WTC11 (cell line): Measurements from ENCODE around the gene RABEP2. TPM values are rescaled to one million over a fixed set of nuclear protein-coding genes. Genes with fewer than 3 reads are reported as not detected.
A peak's percentile ranks its signal among the peaks of the same experiment; 100 is the strongest.

ENCODE experiments used
- ATAC-seq: fragments of 200-7000 bp; cut with Tn5 transposase; 2 replicates; pipeline ENCODE4 v1.10.0; 2021; ENCODE audit warnings: mild to moderate bottlenecking, moderate library complexity
- CTCF ChIA-PET: fragments of 300-600 bp; sonication (Branson Sonifier 250); formaldehyde crosslinking; loops from one replicate; lab custom pipeline; 2021; ENCODE audit warnings: antibody characterized with exemption; lab: Charles Lee
- POLR2A ChIA-PET: fragments of 350-600 bp; sonication (Branson Sonifier 250); formaldehyde crosslinking; loops from one replicate; lab custom pipeline; 2021; ENCODE audit warnings: antibody characterized with exemption; lab: Charles Lee
- DNase-seq: peaks from one replicate; pipeline ENCODE4 v3.0.0; 2021; ENCODE audit warnings: low spot score
- H3K27ac Mint-ChIP-seq: 2 replicates; pipeline ENCODE4 v1.8.0; 2021; ENCODE audit warnings: mixed read lengths
- H3K27me3 Mint-ChIP-seq: 2 replicates; pipeline ENCODE4 v1.8.0; 2021; ENCODE audit warnings: low read depth, mild to moderate bottlenecking, moderate library complexity, mixed read lengths
- H3K36me3 Mint-ChIP-seq: 2 replicates; pipeline ENCODE4 v1.8.0; 2021; ENCODE audit warnings: mixed read lengths
- H3K4me1 Mint-ChIP-seq: 2 replicates; pipeline ENCODE4 v1.8.0; 2022; ENCODE audit warnings: mixed read lengths
- H3K4me3 Mint-ChIP-seq: 2 replicates; pipeline ENCODE4 v1.8.0; 2021; ENCODE audit warnings: mild to moderate bottlenecking, moderate library complexity, mixed read lengths
- H3K9me3 Mint-ChIP-seq: 2 replicates; pipeline ENCODE4 v1.8.0; 2021; ENCODE audit warnings: mixed read lengths
- ATF1 ChIP-seq: sonication (generic); formaldehyde crosslinking; IDR thresholded peaks from 2 replicates; pipeline ENCODE4 v1.8.1; 2023; ENCODE audit warnings: mild to moderate bottlenecking, moderate library complexity, missing genetic modification reagents
- CREB1 ChIP-seq: sonication (generic); formaldehyde crosslinking; IDR thresholded peaks from 2 replicates; pipeline ENCODE4 v1.8.0; 2023; ENCODE audit warnings: mild to moderate bottlenecking, missing genetic modification reagents
- CREM ChIP-seq: sonication (generic); formaldehyde crosslinking; IDR thresholded peaks from 2 replicates; pipeline ENCODE4 v1.8.1; 2022; ENCODE audit warnings: mild to moderate bottlenecking, missing genetic modification reagents, moderate library complexity
- ELF4 ChIP-seq: sonication (generic); formaldehyde crosslinking; IDR thresholded peaks from 2 replicates; pipeline ENCODE4 v1.8.1; 2022; ENCODE audit warnings: low read depth, mild to moderate bottlenecking, moderate library complexity, missing genetic modification reagents
- ESRRA ChIP-seq: sonication (generic); formaldehyde crosslinking; IDR thresholded peaks from 2 replicates; pipeline ENCODE4 v1.8.1; 2022; ENCODE audit warnings: mild to moderate bottlenecking, missing genetic modification reagents, borderline replicate concordance
- ETV6 ChIP-seq: sonication (generic); formaldehyde crosslinking; IDR thresholded peaks from 2 replicates; pipeline ENCODE4 v1.8.1; 2022; ENCODE audit warnings: mild to moderate bottlenecking, missing genetic modification reagents
- GABPB1 ChIP-seq: sonication (generic); formaldehyde crosslinking; IDR thresholded peaks from 2 replicates; pipeline ENCODE4 v1.8.1; 2023; ENCODE audit warnings: mild to moderate bottlenecking, missing genetic modification reagents
- GTF2I ChIP-seq: fragments of 250-450 bp; sonication (Bioruptor Pico); conservative IDR thresholded peaks from 2 replicates; pipeline ENCODE4 v1.4.0; 2021; ENCODE audit warnings: mild to moderate bottlenecking
- JAZF1 ChIP-seq: fragments of 250-450 bp; sonication (Bioruptor Pico); IDR thresholded peaks from 2 replicates; pipeline ENCODE4 v1.9.0; 2021; ENCODE audit warnings: moderate library complexity, mild to moderate bottlenecking, inconsistent platforms
- NFE2L1 ChIP-seq: sonication (generic); formaldehyde crosslinking; IDR thresholded peaks from 2 replicates; pipeline ENCODE4 v1.8.1; 2023; ENCODE audit warnings: missing genetic modification reagents
- NR1H2 ChIP-seq: sonication (generic); formaldehyde crosslinking; IDR thresholded peaks from 2 replicates; pipeline ENCODE4 v1.9.0; 2021; ENCODE audit warnings: mild to moderate bottlenecking, moderate library complexity, missing genetic modification reagents
- PRRX2 ChIP-seq: fragments of 250-450 bp; sonication (Bioruptor Pico); IDR thresholded peaks from 2 replicates; pipeline ENCODE4 v1.8.0; 2021; ENCODE audit warnings: mild to moderate bottlenecking
- RELA ChIP-seq: sonication (generic); formaldehyde crosslinking; IDR thresholded peaks from 2 replicates; pipeline ENCODE4 v1.8.1; 2022; ENCODE audit warnings: missing genetic modification reagents, mild to moderate bottlenecking, borderline replicate concordance
- ZNF121 ChIP-seq: sonication (generic); formaldehyde crosslinking; IDR thresholded peaks from 2 replicates; pipeline ENCODE4 v1.8.0; 2023; ENCODE audit warnings: missing genetic modification reagents
- ZNF263 ChIP-seq: sonication (generic); formaldehyde crosslinking; IDR thresholded peaks from 2 replicates; pipeline ENCODE4 v1.8.1; 2022; ENCODE audit warnings: low read depth, mild to moderate bottlenecking, moderate library complexity, missing genetic modification reagents
- ZNF396 ChIP-seq: fragments of 250-450 bp; sonication (Bioruptor Pico); IDR thresholded peaks from 2 replicates; pipeline ENCODE4 v1.8.0; 2021; ENCODE audit warnings: mild to moderate bottlenecking, moderate library complexity, borderline replicate concordance
- total RNA-seq: library from RNA; stranded (reverse); gene quantifications from 3 replicates; pipeline ENCODE4 v1.2.3, GENCODE V29; 2021
- TF ChIP-seq, protein P1 (sequence below): sonication (generic); formaldehyde crosslinking; IDR thresholded peaks from 2 replicates; pipeline ENCODE4 v1.8.1; 2023; ENCODE audit warnings: mild to moderate bottlenecking, missing genetic modification reagents
- TF ChIP-seq, protein P2 (sequence below): fragments of 200-600 bp; IDR thresholded peaks from 2 replicates; pipeline ENCODE4 v1.8.0; 2022; ENCODE audit warnings: antibody characterized with exemption
- TF ChIP-seq, protein P3 (sequence below): sonication (generic); formaldehyde crosslinking; IDR thresholded peaks from 2 replicates; pipeline ENCODE4 v1.8.0; 2022; ENCODE audit warnings: mild to moderate bottlenecking, missing genetic modification reagents
- TF ChIP-seq, protein P4 (sequence below): sonication (generic); formaldehyde crosslinking; IDR thresholded peaks from 2 replicates; pipeline ENCODE4 v1.8.1; 2023; ENCODE audit warnings: mild to moderate bottlenecking, moderate library complexity, missing genetic modification reagents
- TF ChIP-seq, protein P5 (sequence below): sonication (generic); formaldehyde crosslinking; IDR thresholded peaks from 2 replicates; pipeline ENCODE4 v1.8.0; 2022; ENCODE audit warnings: missing genetic modification reagents
- TF ChIP-seq, protein P6 (sequence below): fragments of 250-450 bp; sonication (Bioruptor Pico); conservative IDR thresholded peaks from 2 replicates; pipeline ENCODE4 v1.9.0; 2021; ENCODE audit warnings: mild to moderate bottlenecking

RABEP2 gene
- total RNA-seq, 1 experiment from 2014 or later, result 24.0 TPM

DNA sequence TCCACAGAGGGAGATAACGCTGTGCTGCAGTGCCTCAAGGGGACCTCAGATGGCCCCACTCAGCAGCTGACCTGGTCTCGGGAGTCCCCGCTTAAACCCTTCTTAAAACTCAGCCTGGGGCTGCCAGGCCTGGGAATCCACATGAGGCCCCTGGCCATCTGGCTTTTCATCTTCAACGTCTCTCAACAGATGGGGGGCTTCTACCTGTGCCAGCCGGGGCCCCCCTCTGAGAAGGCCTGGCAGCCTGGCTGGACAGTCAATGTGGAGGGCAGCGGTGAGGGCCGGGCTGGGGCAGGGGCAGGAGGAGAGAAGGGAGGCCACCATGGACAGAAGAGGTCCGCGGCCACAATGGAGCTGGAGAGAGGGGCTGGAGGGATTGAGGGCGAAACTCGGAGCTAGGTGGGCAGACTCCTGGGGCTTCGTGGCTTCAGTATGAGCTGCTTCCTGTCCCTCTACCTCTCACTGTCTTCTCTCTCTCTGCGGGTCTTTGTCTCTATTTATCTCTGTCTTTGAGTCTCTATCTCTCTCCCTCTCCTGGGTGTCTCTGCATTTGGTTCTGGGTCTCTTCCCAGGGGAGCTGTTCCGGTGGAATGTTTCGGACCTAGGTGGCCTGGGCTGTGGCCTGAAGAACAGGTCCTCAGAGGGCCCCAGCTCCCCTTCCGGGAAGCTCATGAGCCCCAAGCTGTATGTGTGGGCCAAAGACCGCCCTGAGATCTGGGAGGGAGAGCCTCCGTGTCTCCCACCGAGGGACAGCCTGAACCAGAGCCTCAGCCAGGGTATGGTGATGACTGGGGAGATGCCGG is 7.5 kb upstream of the RABEP2 start (continued):
- TF ChIP-seq, protein P1, sequence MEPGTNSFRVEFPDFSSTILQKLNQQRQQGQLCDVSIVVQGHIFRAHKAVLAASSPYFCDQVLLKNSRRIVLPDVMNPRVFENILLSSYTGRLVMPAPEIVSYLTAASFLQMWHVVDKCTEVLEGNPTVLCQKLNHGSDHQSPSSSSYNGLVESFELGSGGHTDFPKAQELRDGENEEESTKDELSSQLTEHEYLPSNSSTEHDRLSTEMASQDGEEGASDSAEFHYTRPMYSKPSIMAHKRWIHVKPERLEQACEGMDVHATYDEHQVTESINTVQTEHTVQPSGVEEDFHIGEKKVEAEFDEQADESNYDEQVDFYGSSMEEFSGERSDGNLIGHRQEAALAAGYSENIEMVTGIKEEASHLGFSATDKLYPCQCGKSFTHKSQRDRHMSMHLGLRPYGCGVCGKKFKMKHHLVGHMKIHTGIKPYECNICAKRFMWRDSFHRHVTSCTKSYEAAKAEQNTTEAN (CRISPR knock-in tag), result no peak
- TF ChIP-seq, protein P2, sequence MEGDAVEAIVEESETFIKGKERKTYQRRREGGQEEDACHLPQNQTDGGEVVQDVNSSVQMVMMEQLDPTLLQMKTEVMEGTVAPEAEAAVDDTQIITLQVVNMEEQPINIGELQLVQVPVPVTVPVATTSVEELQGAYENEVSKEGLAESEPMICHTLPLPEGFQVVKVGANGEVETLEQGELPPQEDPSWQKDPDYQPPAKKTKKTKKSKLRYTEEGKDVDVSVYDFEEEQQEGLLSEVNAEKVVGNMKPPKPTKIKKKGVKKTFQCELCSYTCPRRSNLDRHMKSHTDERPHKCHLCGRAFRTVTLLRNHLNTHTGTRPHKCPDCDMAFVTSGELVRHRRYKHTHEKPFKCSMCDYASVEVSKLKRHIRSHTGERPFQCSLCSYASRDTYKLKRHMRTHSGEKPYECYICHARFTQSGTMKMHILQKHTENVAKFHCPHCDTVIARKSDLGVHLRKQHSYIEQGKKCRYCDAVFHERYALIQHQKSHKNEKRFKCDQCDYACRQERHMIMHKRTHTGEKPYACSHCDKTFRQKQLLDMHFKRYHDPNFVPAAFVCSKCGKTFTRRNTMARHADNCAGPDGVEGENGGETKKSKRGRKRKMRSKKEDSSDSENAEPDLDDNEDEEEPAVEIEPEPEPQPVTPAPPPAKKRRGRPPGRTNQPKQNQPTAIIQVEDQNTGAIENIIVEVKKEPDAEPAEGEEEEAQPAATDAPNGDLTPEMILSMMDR, result no peak
- TF ChIP-seq ZNF396 (CRISPR knock-in tag), result no peak
- no peak for TF ChIP-seq ELF4 (CRISPR knock-in tag)
- TF ChIP-seq PRRX2 (CRISPR knock-in tag), result no peak
- TF ChIP-seq ETV6 (CRISPR knock-in tag), result no peak
- TF ChIP-seq ZNF121 (CRISPR knock-in tag), result no peak
- TF ChIP-seq, protein P3, sequence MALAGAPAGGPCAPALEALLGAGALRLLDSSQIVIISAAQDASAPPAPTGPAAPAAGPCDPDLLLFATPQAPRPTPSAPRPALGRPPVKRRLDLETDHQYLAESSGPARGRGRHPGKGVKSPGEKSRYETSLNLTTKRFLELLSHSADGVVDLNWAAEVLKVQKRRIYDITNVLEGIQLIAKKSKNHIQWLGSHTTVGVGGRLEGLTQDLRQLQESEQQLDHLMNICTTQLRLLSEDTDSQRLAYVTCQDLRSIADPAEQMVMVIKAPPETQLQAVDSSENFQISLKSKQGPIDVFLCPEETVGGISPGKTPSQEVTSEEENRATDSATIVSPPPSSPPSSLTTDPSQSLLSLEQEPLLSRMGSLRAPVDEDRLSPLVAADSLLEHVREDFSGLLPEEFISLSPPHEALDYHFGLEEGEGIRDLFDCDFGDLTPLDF, result no peak

DNA sequence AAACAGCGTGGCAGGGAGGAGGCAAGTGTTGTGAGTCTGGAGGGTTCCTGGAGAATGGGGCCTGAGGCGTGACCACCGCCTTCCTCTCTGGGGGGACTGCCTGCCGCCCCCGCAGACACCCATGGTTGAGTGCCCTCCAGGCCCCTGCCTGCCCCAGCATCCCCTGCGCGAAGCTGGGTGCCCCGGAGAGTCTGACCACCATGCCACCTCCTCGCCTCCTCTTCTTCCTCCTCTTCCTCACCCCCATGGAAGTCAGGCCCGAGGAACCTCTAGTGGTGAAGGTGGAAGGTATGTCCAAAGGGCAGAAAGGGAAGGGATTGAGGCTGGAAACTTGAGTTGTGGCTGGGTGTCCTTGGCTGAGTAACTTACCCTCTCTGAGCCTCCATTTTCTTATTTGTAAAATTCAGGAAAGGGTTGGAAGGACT is 6.8 kb upstream of the RABEP2 start, which contains the start of gene CD19:
CD19 (plus strand) TSS at position 171 of the 425 bp plus-strand sequence; CDS start at position 201, 30 bp downstream.
- H3K27me3 Mint-ChIP-seq, result peaks cover 14% of the 10 kb centered on the region
- H3K4me3 Mint-ChIP-seq, result no peak within 1 kb of the TSS
- no peaks in the 10 kb centered on the region for H3K9me3 Mint-ChIP-seq
- ATAC-seq, result no peak
- H3K36me3 Mint-ChIP-seq, result no peaks in the 10 kb centered on the region
- ChIA-PET CTCF (interaction anchor here (1.7 kb wide), 1 partner anchor 13 kb away, joined by 10 read pairs; no protein-coding TSS in a partner anchor), POLR2A (no interaction called here)
- no peak for DNase-seq
- peak within 1 kb of the TSS; percentile 76 for H3K27ac Mint-ChIP-seq
- peaks cover 8% of the 10 kb centered on the region for H3K4me1 Mint-ChIP-seq
- no peak for TF ChIP-seq ESRRA (CRISPR knock-in tag)
- TF ChIP-seq CREB1 (CRISPR knock-in tag), result no peak
- TF ChIP-seq ZNF263 (CRISPR knock-in tag), result no peak
- TF ChIP-seq ATF1 (CRISPR knock-in tag), result no peak
- no peak for TF ChIP-seq GTF2I (CRISPR knock-in tag)
- TF ChIP-seq, protein P4, sequence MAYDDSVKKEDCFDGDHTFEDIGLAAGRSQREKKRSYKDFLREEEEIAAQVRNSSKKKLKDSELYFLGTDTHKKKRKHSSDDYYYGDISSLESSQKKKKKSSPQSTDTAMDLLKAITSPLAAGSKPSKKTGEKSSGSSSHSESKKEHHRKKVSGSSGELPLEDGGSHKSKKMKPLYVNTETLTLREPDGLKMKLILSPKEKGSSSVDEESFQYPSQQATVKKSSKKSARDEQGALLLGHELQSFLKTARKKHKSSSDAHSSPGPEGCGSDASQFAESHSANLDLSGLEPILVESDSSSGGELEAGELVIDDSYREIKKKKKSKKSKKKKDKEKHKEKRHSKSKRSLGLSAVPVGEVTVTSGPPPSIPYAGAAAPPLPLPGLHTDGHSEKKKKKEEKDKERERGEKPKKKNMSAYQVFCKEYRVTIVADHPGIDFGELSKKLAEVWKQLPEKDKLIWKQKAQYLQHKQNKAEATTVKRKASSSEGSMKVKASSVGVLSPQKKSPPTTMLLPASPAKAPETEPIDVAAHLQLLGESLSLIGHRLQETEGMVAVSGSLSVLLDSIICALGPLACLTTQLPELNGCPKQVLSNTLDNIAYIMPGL (CRISPR knock-in tag), result no peak
- TF ChIP-seq NFE2L1, result no peak
- no peak for TF ChIP-seq JAZF1 (CRISPR knock-in tag)
- TF ChIP-seq GABPB1 (CRISPR knock-in tag), result no peak
- TF ChIP-seq, protein P5, sequence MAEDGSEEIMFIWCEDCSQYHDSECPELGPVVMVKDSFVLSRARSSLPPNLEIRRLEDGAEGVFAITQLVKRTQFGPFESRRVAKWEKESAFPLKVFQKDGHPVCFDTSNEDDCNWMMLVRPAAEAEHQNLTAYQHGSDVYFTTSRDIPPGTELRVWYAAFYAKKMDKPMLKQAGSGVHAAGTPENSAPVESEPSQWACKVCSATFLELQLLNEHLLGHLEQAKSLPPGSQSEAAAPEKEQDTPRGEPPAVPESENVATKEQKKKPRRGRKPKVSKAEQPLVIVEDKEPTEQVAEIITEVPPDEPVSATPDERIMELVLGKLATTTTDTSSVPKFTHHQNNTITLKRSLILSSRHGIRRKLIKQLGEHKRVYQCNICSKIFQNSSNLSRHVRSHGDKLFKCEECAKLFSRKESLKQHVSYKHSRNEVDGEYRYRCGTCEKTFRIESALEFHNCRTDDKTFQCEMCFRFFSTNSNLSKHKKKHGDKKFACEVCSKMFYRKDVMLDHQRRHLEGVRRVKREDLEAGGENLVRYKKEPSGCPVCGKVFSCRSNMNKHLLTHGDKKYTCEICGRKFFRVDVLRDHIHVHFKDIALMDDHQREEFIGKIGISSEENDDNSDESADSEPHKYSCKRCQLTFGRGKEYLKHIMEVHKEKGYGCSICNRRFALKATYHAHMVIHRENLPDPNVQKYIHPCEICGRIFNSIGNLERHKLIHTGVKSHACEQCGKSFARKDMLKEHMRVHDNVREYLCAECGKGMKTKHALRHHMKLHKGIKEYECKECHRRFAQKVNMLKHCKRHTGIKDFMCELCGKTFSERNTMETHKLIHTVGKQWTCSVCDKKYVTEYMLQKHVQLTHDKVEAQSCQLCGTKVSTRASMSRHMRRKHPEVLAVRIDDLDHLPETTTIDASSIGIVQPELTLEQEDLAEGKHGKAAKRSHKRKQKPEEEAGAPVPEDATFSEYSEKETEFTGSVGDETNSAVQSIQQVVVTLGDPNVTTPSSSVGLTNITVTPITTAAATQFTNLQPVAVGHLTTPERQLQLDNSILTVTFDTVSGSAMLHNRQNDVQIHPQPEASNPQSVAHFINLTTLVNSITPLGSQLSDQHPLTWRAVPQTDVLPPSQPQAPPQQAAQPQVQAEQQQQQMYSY, result no peak
- no peak for TF ChIP-seq CREM (CRISPR knock-in tag)
- no peak for TF ChIP-seq NR1H2 (CRISPR knock-in tag)
- TF ChIP-seq, protein P1 (CRISPR knock-in tag), result no peak
- TF ChIP-seq ETV6 (CRISPR knock-in tag), result no peak
- TF ChIP-seq RELA (CRISPR knock-in tag), result no peak
- TF ChIP-seq, protein P6, sequence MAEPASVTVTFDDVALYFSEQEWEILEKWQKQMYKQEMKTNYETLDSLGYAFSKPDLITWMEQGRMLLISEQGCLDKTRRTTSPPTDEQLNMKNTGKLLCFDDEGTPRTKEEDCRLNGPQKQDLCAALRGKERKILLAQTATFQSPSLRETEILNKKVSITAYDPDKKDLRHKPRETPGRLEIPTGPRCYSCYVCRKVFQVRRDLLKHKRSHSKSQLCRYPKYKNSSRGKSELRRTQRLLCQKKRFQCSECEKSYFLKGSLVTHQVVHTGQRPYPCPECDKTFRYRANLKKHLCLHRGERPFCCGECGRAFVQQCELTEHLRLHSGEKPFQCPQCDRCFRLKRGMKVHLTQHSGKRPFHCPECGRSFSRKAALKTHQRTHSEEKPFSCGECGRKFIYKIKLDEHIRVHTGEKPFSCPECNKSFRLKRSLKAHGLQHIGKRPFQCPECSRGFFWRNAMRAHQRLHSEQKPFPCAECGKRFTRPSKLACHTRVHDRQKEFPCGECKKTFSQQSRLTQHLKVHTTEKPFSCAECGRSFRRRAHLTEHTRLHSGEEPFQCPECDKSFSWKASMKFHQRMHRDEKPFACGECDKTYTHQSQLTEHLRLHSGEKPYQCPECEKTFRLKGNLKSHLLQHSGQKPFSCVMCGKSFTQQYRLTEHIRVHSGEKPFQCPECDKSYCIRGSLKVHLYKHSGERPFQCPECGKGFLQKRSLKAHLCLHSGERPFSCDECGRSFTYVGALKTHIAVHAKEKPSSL (CRISPR knock-in tag), result no peak
